ENCODE data around the gene TENM3.

TENM3 gene

DNA sequence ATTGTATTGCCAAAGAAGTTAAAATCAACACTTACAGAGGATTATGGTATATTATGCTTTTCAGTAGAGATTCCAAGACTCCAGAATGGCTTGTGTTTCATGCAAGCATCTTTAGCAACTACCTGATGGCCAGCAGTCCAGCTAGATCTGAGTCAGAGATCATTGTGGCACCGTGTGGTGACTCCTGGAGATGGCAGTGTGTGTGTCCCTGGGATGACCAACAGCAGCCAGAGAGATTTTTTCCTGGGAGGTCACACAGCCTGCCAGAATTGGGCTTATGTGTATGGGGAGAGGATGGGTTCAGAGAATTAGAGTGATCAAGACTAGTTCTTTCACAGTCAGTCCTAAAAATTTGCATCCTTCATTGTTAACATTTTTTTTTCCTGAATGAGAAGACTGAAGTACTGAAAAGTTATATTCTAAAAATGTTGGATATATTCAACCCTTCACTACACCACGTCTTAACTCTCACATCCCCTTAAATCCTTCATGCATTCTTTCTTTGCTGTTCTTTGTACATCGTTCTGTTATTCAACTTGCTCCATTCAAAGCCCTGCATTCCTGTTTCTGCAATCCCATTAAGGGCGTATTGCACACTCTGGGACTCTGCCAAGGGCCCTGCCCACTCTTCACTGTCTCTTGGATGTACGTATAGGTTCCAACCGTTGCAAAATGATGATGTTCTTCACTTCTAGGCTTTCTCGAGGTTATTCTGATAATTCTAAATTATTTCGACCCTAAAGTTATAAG is 12.4 kb downstream of the TENM3 start:
- H3K36me3 ChIP-seq (ENCODE audit: insufficient read depth, low read length): 0 out of 2 replicates have a peak, but pooled peaks cover 2% of the 10 kb centered on the region
- H3K4me3 ChIP-seq (ENCODE audit: low read length): no peak overlapping the region
- no peak overlapping the region for H3K9ac ChIP-seq (ENCODE audit: low read depth, low read length)
- no peaks in the 10 kb centered on the region for H3K27me3 ChIP-seq (ENCODE audit: insufficient read depth, low read length)
- 79% methylated on average over 8 of the region's 8 CpGs for WGBS
- H3K4me1 ChIP-seq (ENCODE audit: insufficient read depth, low read length): peaks cover 73% of the 10 kb centered on the region
- peaks cover 3% of the 10 kb centered on the region; the same call in 1 of the 2 replicates for H3K9me3 ChIP-seq (ENCODE audit: insufficient read depth, low read depth, low read length)
- peak overlapping the region; percentile 22; the same call in 1 of the 2 replicates for H3K27ac ChIP-seq (ENCODE audit: low read depth, low read length)

DNA sequence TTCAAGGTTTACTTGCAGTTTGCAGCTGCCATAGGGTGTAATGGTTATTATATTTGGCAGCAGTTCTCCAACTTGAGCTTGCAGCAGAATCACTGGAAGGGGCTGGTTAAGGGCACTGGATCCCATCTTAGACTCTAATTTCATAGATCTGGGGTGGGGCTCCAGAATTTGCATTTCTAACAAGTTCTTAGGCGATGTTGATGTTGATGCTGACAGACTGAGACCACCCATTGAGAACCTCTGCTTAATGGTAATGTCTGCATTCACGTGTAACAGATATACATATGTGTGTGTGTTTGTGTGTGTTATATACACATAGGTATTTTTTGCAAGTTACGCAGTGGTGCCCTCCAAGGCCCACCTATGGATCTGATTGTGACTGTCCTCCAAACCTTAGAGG is 13.8 kb downstream of the TENM3 start:
- H3K9ac ChIP-seq (ENCODE audit: low read depth, low read length): no peak overlapping the region
- peaks cover 69% of the 10 kb centered on the region for H3K4me1 ChIP-seq (ENCODE audit: insufficient read depth, low read length)
- peak overlapping the region; percentile 78 for H3K27ac ChIP-seq (ENCODE audit: low read depth, low read length)
- WGBS: 42% methylated on average over 3 of the region's 3 CpGs
- peak overlapping the region; percentile 32; the same call in 1 of the 2 replicates for H3K4me3 ChIP-seq (ENCODE audit: low read length)
- H3K27me3 ChIP-seq (ENCODE audit: insufficient read depth, low read length): no peaks in the 10 kb centered on the region
- 0 out of 2 replicates have a peak, but pooled peaks cover 2% of the 10 kb centered on the region for H3K36me3 ChIP-seq (ENCODE audit: insufficient read depth, low read length)
- peaks cover 3% of the 10 kb centered on the region; the same call in 1 of the 2 replicates for H3K9me3 ChIP-seq (ENCODE audit: insufficient read depth, low read depth, low read length)

DNA sequence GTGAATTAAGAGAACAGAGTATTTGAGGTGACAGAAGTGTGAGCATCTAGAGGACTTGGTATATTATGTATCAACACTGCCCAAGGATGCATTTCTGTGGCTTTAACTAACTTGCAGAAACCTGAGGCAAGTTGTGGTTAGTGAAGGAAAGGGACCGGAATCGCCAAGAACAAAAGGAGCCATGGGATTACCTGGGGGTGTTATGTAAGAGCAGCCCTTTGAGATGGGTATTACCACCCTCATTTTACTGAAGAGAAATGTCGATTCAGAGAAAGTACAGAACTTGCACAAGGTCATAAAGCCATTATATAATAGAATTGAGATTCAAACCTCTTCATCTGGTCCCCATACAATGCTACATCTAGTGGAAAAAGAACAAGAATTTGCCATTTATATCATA is 14.3 kb downstream of the TENM3 start:
- Histone ChIP-seq H3K36me3 (ENCODE audit: insufficient read depth, low read length) (0 out of 2 replicates have a peak, but pooled peaks cover 2% of the 10 kb centered on the region), H3K4me1 (ENCODE audit: insufficient read depth, low read length) (peaks cover 65% of the 10 kb centered on the region), H3K4me3 (ENCODE audit: low read length) (peak overlapping the region; percentile 32; the same call in 1 of the 2 replicates), H3K9me3 (ENCODE audit: insufficient read depth, low read depth, low read length) (peaks cover 3% of the 10 kb centered on the region; the same call in 1 of the 2 replicates), H3K27ac (ENCODE audit: low read depth, low read length) (peak overlapping the region; percentile 78), H3K9ac (ENCODE audit: low read depth, low read length) (no peak overlapping the region), H3K27me3 (ENCODE audit: insufficient read depth, low read length) (no peaks in the 10 kb centered on the region)
- WGBS: 21% methylated on average over 2 of the region's 3 CpGs

DNA sequence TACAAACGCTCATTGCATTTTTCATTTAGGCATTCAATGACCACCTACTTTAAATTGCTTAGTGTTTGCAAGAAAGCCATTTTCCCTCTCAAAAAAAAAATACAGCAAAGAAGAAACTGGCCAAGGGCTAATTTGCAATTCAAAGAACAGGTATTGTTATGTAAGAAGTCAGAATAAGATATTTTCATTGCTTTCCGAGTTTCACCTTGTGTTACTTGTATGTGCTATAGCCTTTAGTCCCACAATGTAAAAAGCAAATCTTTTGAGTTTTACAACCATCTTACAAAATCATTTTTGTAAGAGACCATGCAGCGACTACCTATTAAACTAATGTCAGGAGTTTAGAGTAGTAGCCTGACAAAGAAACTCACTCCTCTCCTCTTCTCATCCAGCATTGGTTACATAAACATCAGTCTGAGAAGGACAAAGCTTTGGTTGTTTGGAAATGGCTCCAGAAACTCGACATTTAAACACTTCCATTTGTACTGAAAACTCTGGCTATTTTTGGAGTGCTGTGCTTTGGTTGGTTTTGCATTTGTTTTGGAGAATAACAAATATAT is 15.3 kb downstream of the TENM3 start:
- Histone ChIP-seq H3K9me3 (ENCODE audit: insufficient read depth, low read depth, low read length) (peaks cover 3% of the 10 kb centered on the region; the same call in 1 of the 2 replicates), H3K9ac (ENCODE audit: low read depth, low read length) (peak overlapping the region; percentile 43; the same call in 1 of the 2 replicates), H3K27me3 (ENCODE audit: insufficient read depth, low read length) (no peaks in the 10 kb centered on the region), H3K36me3 (ENCODE audit: insufficient read depth, low read length) (0 out of 2 replicates have a peak, but pooled peaks cover 2% of the 10 kb centered on the region), H3K27ac (ENCODE audit: low read depth, low read length) (peak overlapping the region; percentile 90), H3K4me1 (ENCODE audit: insufficient read depth, low read length) (peaks cover 57% of the 10 kb centered on the region), H3K4me3 (ENCODE audit: low read length) (peak overlapping the region; percentile 32)
- WGBS: 19% methylated on average over 4 of the region's 4 CpGs

DNA sequence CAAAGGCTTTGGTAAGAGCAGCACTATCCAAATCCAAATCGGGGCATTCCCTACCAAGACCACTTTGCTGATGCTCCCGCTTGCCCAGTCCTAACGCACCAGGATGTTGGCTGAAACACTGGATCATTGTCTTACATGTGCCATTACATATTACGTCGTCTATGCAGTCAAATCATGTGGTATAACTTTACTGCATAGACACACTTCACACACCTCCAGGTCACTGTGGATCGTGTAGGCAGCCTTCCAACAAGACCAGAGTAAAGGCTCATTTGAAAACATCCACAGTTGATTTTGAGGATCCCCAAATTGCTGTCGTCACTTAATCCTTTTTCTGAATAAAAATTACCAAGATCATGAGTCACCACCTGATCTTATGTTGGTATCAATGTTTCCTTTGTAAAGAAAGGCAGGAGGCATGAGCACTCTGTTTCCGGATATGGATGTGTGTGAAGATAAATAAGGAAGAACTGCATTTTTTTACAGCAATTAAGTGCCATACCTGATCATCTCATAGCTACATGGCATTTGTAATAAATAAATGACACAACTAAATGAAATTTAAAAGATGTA is 18.5 kb downstream of the TENM3 start:
- H3K27me3 ChIP-seq (ENCODE audit: insufficient read depth, low read length): no peaks in the 10 kb centered on the region

DNA sequence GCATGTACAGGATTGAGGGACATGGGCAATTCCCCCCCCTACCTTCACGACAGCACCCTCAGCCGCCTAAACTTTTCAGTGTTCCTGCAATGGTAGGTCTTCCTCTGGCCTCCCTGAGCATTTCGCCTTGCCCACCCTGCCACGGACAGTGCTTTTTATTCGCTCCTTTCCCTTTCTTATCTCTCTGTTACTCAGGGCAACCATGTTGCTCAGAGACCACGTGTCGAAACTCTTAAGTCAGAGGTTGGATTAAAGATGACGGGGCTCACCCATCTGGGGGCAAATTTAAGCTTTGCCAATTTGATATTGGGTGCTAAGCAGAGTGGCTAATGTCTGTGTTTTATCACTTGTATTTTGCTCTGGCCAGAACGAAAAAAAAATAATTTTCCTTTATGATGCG is 20.4 kb downstream of the TENM3 start:
- Histone ChIP-seq H3K9me3 (ENCODE audit: insufficient read depth, low read depth, low read length) (peaks cover 19% of the 10 kb centered on the region), H3K4me3 (ENCODE audit: low read length) (no peak overlapping the region), H3K27me3 (ENCODE audit: insufficient read depth, low read length) (no peaks in the 10 kb centered on the region), H3K4me1 (ENCODE audit: insufficient read depth, low read length) (peaks cover 6% of the 10 kb centered on the region), H3K27ac (ENCODE audit: low read depth, low read length) (no peak overlapping the region), H3K9ac (ENCODE audit: low read depth, low read length) (no peak overlapping the region), H3K36me3 (ENCODE audit: insufficient read depth, low read length) (peaks cover 5% of the 10 kb centered on the region; the same call in 1 of the 2 replicates)
- 94% methylated on average over 10 of the region's 10 CpGs for WGBS

More for the DNA sequence above, 18.5 kb downstream of the TENM3 start:
- H3K9ac ChIP-seq (ENCODE audit: low read depth, low read length): no peak overlapping the region
- H3K9me3 ChIP-seq (ENCODE audit: insufficient read depth, low read depth, low read length): peaks cover 12% of the 10 kb centered on the region
- no peak overlapping the region for H3K4me3 ChIP-seq (ENCODE audit: low read length)
- 97% methylated on average over 8 of the region's 8 CpGs for WGBS
- no peak overlapping the region for H3K27ac ChIP-seq (ENCODE audit: low read depth, low read length)
- H3K36me3 ChIP-seq (ENCODE audit: insufficient read depth, low read length): peaks cover 5% of the 10 kb centered on the region; the same call in 1 of the 2 replicates
- peaks cover 24% of the 10 kb centered on the region for H3K4me1 ChIP-seq (ENCODE audit: insufficient read depth, low read length)

DNA sequence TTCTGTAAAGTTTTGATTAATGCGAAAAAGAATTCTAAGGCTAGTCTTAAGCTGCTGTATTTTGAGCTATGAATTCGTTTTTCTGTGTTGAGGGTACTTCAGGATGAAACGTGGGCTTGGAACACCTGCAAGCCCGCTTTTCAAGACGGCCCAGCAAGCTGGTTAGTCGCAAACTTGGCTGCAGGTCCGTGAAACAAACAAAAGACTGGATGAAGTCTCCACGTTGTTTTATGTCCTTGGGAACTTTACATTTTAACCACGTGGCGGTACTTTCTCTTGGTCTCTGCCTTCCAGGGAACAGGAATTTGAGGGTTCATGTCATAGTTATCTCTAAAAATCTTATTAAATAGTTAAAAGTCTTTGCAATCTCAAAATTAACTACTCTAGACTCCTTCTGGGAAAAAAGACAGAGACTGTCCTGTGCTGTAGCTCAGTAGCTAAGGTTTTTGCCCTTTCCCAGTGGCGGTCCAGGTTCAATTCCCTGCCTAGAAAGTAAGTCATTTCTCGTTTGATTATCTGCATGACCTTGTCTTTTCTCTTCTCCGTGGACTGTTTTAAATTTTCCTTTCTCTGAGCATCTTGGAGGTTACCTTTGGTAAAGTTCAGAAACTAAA is 21.0 kb downstream of the TENM3 start:
- Histone ChIP-seq H3K4me3 (ENCODE audit: low read length) (no peak overlapping the region), H3K9ac (ENCODE audit: low read depth, low read length) (no peak overlapping the region), H3K27ac (ENCODE audit: low read depth, low read length) (no peak overlapping the region), H3K36me3 (ENCODE audit: insufficient read depth, low read length) (peaks cover 5% of the 10 kb centered on the region; the same call in 1 of the 2 replicates), H3K4me1 (ENCODE audit: insufficient read depth, low read length) (no peaks in the 10 kb centered on the region), H3K27me3 (ENCODE audit: insufficient read depth, low read length) (no peaks in the 10 kb centered on the region), H3K9me3 (ENCODE audit: insufficient read depth, low read depth, low read length) (peaks cover 19% of the 10 kb centered on the region)
- WGBS: 90% methylated on average over 13 of the region's 13 CpGs

DNA sequence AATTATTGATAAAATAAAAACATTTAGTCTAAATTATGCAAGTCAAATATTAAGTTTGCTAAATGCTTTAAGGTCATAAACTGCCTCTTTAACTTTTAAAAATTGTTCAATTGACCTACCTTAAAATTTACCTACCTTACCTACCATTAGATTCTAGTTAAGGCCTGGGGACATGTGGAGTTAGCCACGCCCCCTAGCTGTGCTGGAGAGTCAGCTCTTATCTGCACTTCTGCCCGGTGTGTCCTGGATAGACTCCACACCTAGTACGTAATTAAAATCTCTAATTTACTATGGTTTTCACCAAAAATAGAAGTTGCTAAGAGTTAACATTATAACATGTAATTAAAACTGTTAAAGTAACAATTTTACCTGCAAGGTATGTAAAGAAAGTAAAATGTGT is 22.7 kb downstream of the TENM3 start:
- Histone ChIP-seq H3K27me3 (ENCODE audit: insufficient read depth, low read length) (no peaks in the 10 kb centered on the region), H3K9ac (ENCODE audit: low read depth, low read length) (no peak overlapping the region), H3K4me1 (ENCODE audit: insufficient read depth, low read length) (peaks cover 8% of the 10 kb centered on the region), H3K36me3 (ENCODE audit: insufficient read depth, low read length) (peaks cover 2% of the 10 kb centered on the region; the same call in 1 of the 2 replicates), H3K9me3 (ENCODE audit: insufficient read depth, low read depth, low read length) (peaks cover 21% of the 10 kb centered on the region), H3K4me3 (ENCODE audit: low read length) (no peak overlapping the region), H3K27ac (ENCODE audit: low read depth, low read length) (no peak overlapping the region)
- 91% methylated on average over 2 of the region's 3 CpGs for WGBS

DNA sequence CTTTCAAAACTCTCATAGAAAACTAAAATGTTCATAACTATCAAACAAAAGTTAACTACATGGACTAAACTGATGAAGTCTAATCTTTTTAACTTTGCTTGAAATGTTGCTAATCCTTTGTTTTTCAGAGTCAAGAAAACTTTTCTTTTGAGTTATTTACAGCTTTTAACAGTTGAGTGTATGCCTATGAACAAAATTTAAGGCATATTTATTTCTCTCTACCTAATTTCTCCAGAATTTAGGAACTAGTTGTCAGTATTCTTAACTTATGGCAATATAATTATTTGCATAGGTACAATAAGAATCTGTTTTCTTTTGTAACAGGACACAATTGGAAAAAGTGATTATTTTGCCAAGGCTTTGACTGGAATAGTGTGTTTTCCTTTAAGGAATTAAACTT is 23.8 kb downstream of the TENM3 start:
- H3K4me1 ChIP-seq (ENCODE audit: insufficient read depth, low read length): peaks cover 16% of the 10 kb centered on the region
- peaks cover 21% of the 10 kb centered on the region for H3K9me3 ChIP-seq (ENCODE audit: insufficient read depth, low read depth, low read length)
- H3K36me3 ChIP-seq (ENCODE audit: insufficient read depth, low read length): peaks cover 2% of the 10 kb centered on the region; the same call in 1 of the 2 replicates
- H3K27me3 ChIP-seq (ENCODE audit: insufficient read depth, low read length): no peaks in the 10 kb centered on the region
- H3K4me3 ChIP-seq (ENCODE audit: low read length): no peak overlapping the region
- H3K9ac ChIP-seq (ENCODE audit: low read depth, low read length): no peak overlapping the region
- H3K27ac ChIP-seq (ENCODE audit: low read depth, low read length): no peak overlapping the region

DNA sequence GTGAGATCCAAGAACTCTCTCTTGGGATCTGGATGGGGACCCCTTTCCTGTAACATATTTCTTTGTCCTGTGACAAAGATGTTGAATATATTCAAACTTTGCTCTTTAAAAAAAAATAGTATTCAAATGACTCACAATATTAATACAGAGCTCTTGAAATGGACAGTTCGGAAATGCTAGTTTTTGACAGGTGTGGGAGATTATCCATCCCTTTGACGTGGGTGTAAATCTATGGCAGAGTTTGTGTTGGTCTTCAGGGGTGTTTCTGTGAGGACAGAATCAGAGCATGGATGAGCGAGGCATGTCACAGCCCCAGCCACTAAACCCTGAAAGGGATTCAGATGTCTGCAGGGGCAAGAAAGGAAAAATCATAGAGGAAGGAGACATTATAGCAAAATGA is 25.8 kb downstream of the TENM3 start:
- Histone ChIP-seq H3K4me1 (ENCODE audit: insufficient read depth, low read length) (peaks cover 29% of the 10 kb centered on the region), H3K4me3 (ENCODE audit: low read length) (no peak overlapping the region), H3K9ac (ENCODE audit: low read depth, low read length) (no peak overlapping the region), H3K36me3 (ENCODE audit: insufficient read depth, low read length) (peaks cover 2% of the 10 kb centered on the region; the same call in 1 of the 2 replicates), H3K9me3 (ENCODE audit: insufficient read depth, low read depth, low read length) (peaks cover 21% of the 10 kb centered on the region), H3K27me3 (ENCODE audit: insufficient read depth, low read length) (no peaks in the 10 kb centered on the region), H3K27ac (ENCODE audit: low read depth, low read length) (no peak overlapping the region)
- WGBS: 89% methylated on average over 3 of the region's 3 CpGs

DNA sequence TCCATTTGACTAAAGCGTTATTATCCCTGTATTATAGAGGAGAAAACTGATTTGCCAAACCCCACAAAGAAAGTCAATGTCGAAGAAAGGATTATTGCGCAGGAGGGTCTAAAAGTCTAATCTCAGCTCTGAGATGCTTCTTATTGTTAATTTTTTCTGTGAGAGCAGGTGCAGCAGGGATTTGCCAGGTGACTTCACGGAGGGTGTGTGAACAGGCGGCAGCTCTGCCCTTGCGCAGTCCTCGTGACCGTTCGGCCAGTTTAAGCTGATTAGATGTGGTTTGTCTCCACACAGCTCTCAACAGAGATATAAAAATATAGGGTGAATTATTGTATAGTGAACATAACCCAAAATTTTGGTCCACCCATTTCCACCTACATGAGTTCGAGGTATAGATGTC is 28.5 kb downstream of the TENM3 start:
- Histone ChIP-seq H3K36me3 (ENCODE audit: insufficient read depth, low read length) (no peaks in the 10 kb centered on the region), H3K9me3 (ENCODE audit: insufficient read depth, low read depth, low read length) (peaks cover 12% of the 10 kb centered on the region), H3K27me3 (ENCODE audit: insufficient read depth, low read length) (no peaks in the 10 kb centered on the region), H3K9ac (ENCODE audit: low read depth, low read length) (no peak overlapping the region), H3K27ac (ENCODE audit: low read depth, low read length) (no peak overlapping the region), H3K4me3 (ENCODE audit: low read length) (no peak overlapping the region), H3K4me1 (ENCODE audit: insufficient read depth, low read length) (peaks cover 34% of the 10 kb centered on the region)
- 94% methylated on average over 10 of the region's 10 CpGs for WGBS

Measured in HUES64 (cell line).